K562 (cell line): Measurements from ENCODE around the gene SMAGP. TPM values are rescaled to one million over a fixed set of nuclear protein-coding genes. Genes with fewer than 3 reads are reported as not detected.
"Not testable (repeated sequence)": the region's sequence is repeated elsewhere in the genome, so short reads cannot be mapped to it uniquely, and the experiment has no call there.

Experiments
- ATAC-seq: fragments of 200-7000 bp; cut with Tn5 transposase; 3 replicates; pipeline ENCODE4 v1.9.1; 2020; ENCODE audit warnings: moderate library complexity
- BruUV-seq: library from RNA; stranded (reverse); fragments of 400-500 nt; replicated peaks from 2 replicates; lab custom pipeline; 2021; lab: Mats Ljungman, UMichigan
- CTCF ChIA-PET: fragments of 300-600 bp; formaldehyde crosslinking; extraction: SDS; loops from one replicate; lab custom pipeline; 2021; ENCODE audit warnings: low intra/inter-chr PET ratio; lab: Yijun Ruan, JAX
- POLR2A ChIA-PET: fragments of 300-600, 350-650 bp; sonication (Branson Sonifier 250); formaldehyde crosslinking; extraction: SDS; loops from one replicate; lab custom pipeline; 2021; ENCODE audit warnings: antibody characterized with exemption, inconsistent platforms; lab: Yijun Ruan, JAX
- DNase-seq, 4 experiments: peaks; one replicate each; pipeline versions ENCODE4 v3.0.0 to v3.0.0-alpha.2; 2011 to 2018; ENCODE audit warnings: low spot score in 3 of 4, mixed read lengths in 3 of 4; ENCODE audit errors: extremely low read depth in 1 of 4
- FAIRE-seq: peaks from 2 replicates; lab custom pipeline; 2011; peaks lifted over from hg19 to GRCh38; lab: Jason Lieb, UNC
- H2AFZ ChIP-seq: 2 replicates; pipeline ENCODE4 v1.6.0; 2011; ENCODE audit warnings: low read depth, low read length, control low read depth, inconsistent platforms
- H3K27ac ChIP-seq: fragments of 200-600 bp; 3 replicates; pipeline ENCODE4 v1.8.0; 2011; ENCODE audit warnings: low read depth, mild to moderate bottlenecking, control low read depth, inconsistent platforms, low read length, moderate library complexity, mixed read lengths; ENCODE audit errors: extremely low read depth
- H3K27me3 ChIP-seq, 2 experiments: fragments of 300-600 bp in 1 of 2; 2 replicates in 1 of 2; 3 replicates in 1 of 2; pipeline versions ENCODE4 v1.6.0 to v1.8.0; 2011; ENCODE audit warnings: inconsistent platforms in 2 of 2, low read length in 2 of 2, mild to moderate bottlenecking in 1 of 2, mixed read lengths in 1 of 2, moderate library complexity in 1 of 2; ENCODE audit not compliant: control insufficient read depth in 2 of 2, insufficient read depth in 2 of 2
- H3K36me3 ChIP-seq: fragments of 300-600 bp; 3 replicates; pipeline ENCODE4 v1.8.0; 2011; ENCODE audit warnings: mild to moderate bottlenecking, low read length, inconsistent platforms; ENCODE audit not compliant: control insufficient read depth, insufficient read depth
- H3K4me1 ChIP-seq, 2 experiments: fragments of 200-600 bp in 1 of 2; replicated peaks in 1 of 2; 2 replicates in 1 of 2; 3 replicates in 1 of 2; pipeline versions ENCODE4 v1.5.1 to v1.8.0; 2011; ENCODE audit warnings: inconsistent platforms in 2 of 2, low read length in 2 of 2, mild to moderate bottlenecking in 1 of 2, mixed read lengths in 1 of 2, moderate library complexity in 1 of 2; ENCODE audit not compliant: control insufficient read depth in 2 of 2, insufficient read depth in 2 of 2
- H3K4me2 ChIP-seq: 2 replicates; pipeline ENCODE4 v1.6.1; 2011; ENCODE audit warnings: low read length, control low read depth, inconsistent platforms, mixed read lengths; ENCODE audit not compliant: insufficient read depth
- H3K4me3 ChIP-seq: fragments of 200-600 bp; sonication (generic), shearing (Covaris generic); 2 replicates; pipeline ENCODE4 v1.5.1; 2016; ENCODE audit warnings: control low read depth, inconsistent platforms
- H3K79me2 ChIP-seq: fragments of 200-600 bp; 3 replicates; pipeline ENCODE4 v1.8.0; 2011; ENCODE audit warnings: low read length, inconsistent platforms; ENCODE audit not compliant: control insufficient read depth, insufficient read depth
- H3K9ac ChIP-seq, 2 experiments: 2 replicates each; pipeline versions ENCODE4 v1.6.0 to v1.6.1; 2011; ENCODE audit warnings: low read depth in 2 of 2, low read length in 2 of 2, control low read depth in 1 of 2, inconsistent platforms in 1 of 2, mild to moderate bottlenecking in 1 of 2, mixed read lengths in 1 of 2; ENCODE audit not compliant: insufficient read depth in 1 of 2
- H3K9me1 ChIP-seq: one replicate; pipeline ENCODE4 v1.6.0; 2011; ENCODE audit warnings: inconsistent platforms, mild to moderate bottlenecking, low read length, moderate library complexity; ENCODE audit not compliant: control insufficient read depth, insufficient read depth
- H3K9me3 ChIP-seq: replicated peaks from 2 replicates; pipeline ENCODE4 v1.5.1; 2011; ENCODE audit warnings: low read depth, low read length, inconsistent platforms; ENCODE audit not compliant: control insufficient read depth, insufficient read depth
- H4K20me1 ChIP-seq: replicated peaks from 2 replicates; pipeline ENCODE4 v1.6.1; 2011; ENCODE audit warnings: low read length, inconsistent platforms, mixed read lengths; ENCODE audit not compliant: control insufficient read depth, insufficient read depth
- ATF3 ChIP-seq, 2 experiments: fragments of 450-650 bp in 1 of 2; sonication (generic) in 1 of 2; formaldehyde crosslinking in 1 of 2; IDR thresholded peaks in 1 of 2; conservative IDR thresholded peaks in 1 of 2; 2 replicates each; pipeline versions ENCODE4 v1.6.1 to v1.8.1; 2016 to 2023; ENCODE audit warnings: mild to moderate bottlenecking in 2 of 2, moderate library complexity in 2 of 2, inconsistent platforms in 1 of 2, missing genetic modification reagents in 1 of 2
- CEBPB ChIP-seq: fragments of 450-650 bp; IDR thresholded peaks from 2 replicates; pipeline ENCODE4 v1.6.1; 2016; ENCODE audit warnings: missing genetic modification characterization, missing compliant biosample characterization
- CEBPG ChIP-seq, 3 experiments: fragments of 200-800 bp in 1 of 3; sonication (Bioruptor generic) in 1 of 3; sonication (generic) in 1 of 3; formaldehyde crosslinking in 1 of 3; IDR thresholded peaks in 2 of 3; conservative IDR thresholded peaks in 1 of 3; 2 replicates each; pipeline versions ENCODE4 v1.6.1 to v1.8.0; 2016 to 2022; ENCODE audit warnings: missing compliant biosample characterization in 2 of 3, missing genetic modification characterization in 2 of 3, mild to moderate bottlenecking in 1 of 3, missing genetic modification reagents in 1 of 3
- WGBS: fragments of 100-300 bp; shearing (Covaris generic); methylation state at CpG from one replicate; pipeline ENCODE4 v1.1.6; 2016; ENCODE audit warnings: low coverage, mixed read lengths; ENCODE audit not compliant: insufficient coverage; ENCODE audit errors: missing lambda C conversion rate; 5-methylcytosine and 5-hydroxymethylcytosine counted together
- in situ Hi-C: fragments of 300-500 bp; cut with MboI; formaldehyde crosslinking; loops from 4 replicates; pipeline ENCODE4 v1.15.0; 2018; ENCODE audit warnings: inconsistent platforms, mixed read lengths
- intact Hi-C: fragments of 100-400 bp; cut with micrococcal nuclease; formaldehyde crosslinking; loops from 2 replicates; pipeline ENCODE4 v1.14.2; 2022
- polyA plus RNA-seq, 8 experiments: library from polyadenylated mRNA; depleted of rRNA in 4 of 8; stranded (reverse) in 5 of 8; unstranded in 3 of 8; fragments of >200 nt; fragmentation: Nextera tagmentation in 2 of 8; fragmentation: Illumina TruSeq in 1 of 8; extraction: Ambion mirVana in 2 of 8; extraction: Trizol in 1 of 8; gene quantifications; 2 replicates each; pipeline versions ENCODE4 v1.2.1 to v1.2.3, GENCODE V29; 2011 to 2014; ENCODE audit warnings: inconsistent platforms in 1 of 8, missing spikeins in 1 of 8
- total RNA-seq, 7 experiments: library from RNA; depleted of rRNA in 6 of 7; stranded (reverse); fragments of >200 nt in 6 of 7; fragmentation: Illumina TruSeq in 2 of 7; extraction: Trizol in 2 of 7; gene quantifications; 2 replicates each; pipeline versions ENCODE4 v1.2.1 to v1.2.3, GENCODE V29; 2011 to 2021; ENCODE audit warnings: low replicate concordance in 1 of 7

The SMAGP gene
- total and polyA plus RNA-seq, 9 of the 15 experiments (the other 6 are each of a cell fraction or from before 2014, with no cell fraction given), result 23.1 to 62.3 (median 29.9) TPM

- ATAC-seq; in situ Hi-C loops; H3K9me3 ChIP-seq; H3K27ac ChIP-seq; H3K9me1 ChIP-seq; CTCF ChIA-PET; H3K79me2 ChIP-seq; H3K36me3 ChIP-seq; H4K20me1 ChIP-seq; FAIRE-seq; intact Hi-C loops; H3K9ac ChIP-seq; H3K4me2 ChIP-seq; H3K4me1 ChIP-seq; H3K27me3 ChIP-seq; H3K4me3 ChIP-seq; H2AFZ ChIP-seq; BruUV-seq; DNase-seq; TF ChIP-seq ATF3 (CRISPR knock-in tag; conservative IDR thresholded peaks at IDR 0.05): not testable (repeated sequence)
- WGBS, result 73% methylated on average over 1 of the region's 1 CpG
- TF ChIP-seq CEBPB (tag) (peak; percentile 67), CEBPG (CRISPR knock-in tag; IDR thresholded peaks at IDR 0.05) (peak; percentile 57; the same call in 1 of the 2 replicates), CEBPG (tag; conservative IDR thresholded peaks at IDR 0.05 in 1 of 2, IDR thresholded peaks at IDR 0.05 in 1 of 2) (peak in 1 of 2 experiments; percentile 46; a peak in 2 of 4 replicates), ATF3 (IDR thresholded peaks at IDR 0.05) (peak; percentile 69)
- POLR2A ChIA-PET, result interaction anchor here (1.0 kb wide), 1 partner anchor 11 kb away, joined by 4 read pairs; no protein-coding TSS in a partner anchor
These were observed 10.6 kb downstream of the SMAGP start for GRCh38 chr12:51259600-51259999.
